GM12875 (cell line): ENCODE measurements around the gene BRMS1L.

ENCODE experiments used
- H3K4me3 ChIP-seq: one replicate; pipeline ENCODE4 v1.5.1; 2011; ENCODE audit warnings: low read depth, low read length, control low read depth
- CTCF ChIP-seq: IDR thresholded peaks from 2 replicates; pipeline ENCODE4 v1.5.1; 2011; ENCODE audit warnings: low read depth, mild to moderate bottlenecking, control low read depth, inconsistent platforms, low read length, moderate library complexity, borderline replicate concordance; ENCODE audit not compliant: insufficient read depth

BRMS1L gene

GRCh38 chr14:35844494-35844893 is 18.4 kb downstream of the BRMS1L start:
- TF ChIP-seq CTCF: no peak
- no peak overlapping the region for H3K4me3 ChIP-seq

- no peak overlapping the region for H3K4me3 ChIP-seq
- no peak for TF ChIP-seq CTCF
These were observed 21.5 kb downstream of the BRMS1L start for GRCh38 chr14:35847636-35848035.

GRCh38 chr14:35849122-35849521 is 23.0 kb downstream of the BRMS1L start:
- TF ChIP-seq CTCF: no peak

GRCh38 chr14:35851823-35852222 is 25.7 kb downstream of the BRMS1L start:
- TF ChIP-seq CTCF: no peak
- H3K4me3 ChIP-seq: no peak overlapping the region

More at GRCh38 chr14:35849122-35849521, 23.0 kb downstream of the BRMS1L start:
- H3K4me3 ChIP-seq: no peak overlapping the region

- no peak overlapping the region for H3K4me3 ChIP-seq
- TF ChIP-seq CTCF: no peak
These were observed 27.1 kb downstream of the BRMS1L start for GRCh38 chr14:35853225-35853624.

- H3K4me3 ChIP-seq: no peak overlapping the region
- no peak for TF ChIP-seq CTCF
These were observed 28.6 kb downstream of the BRMS1L start for GRCh38 chr14:35854696-35855270.

- no peak overlapping the region for H3K4me3 ChIP-seq
- TF ChIP-seq CTCF: no peak
These were observed 29.8 kb downstream of the BRMS1L start for GRCh38 chr14:35855876-35856481.
